ENCODE measurements around the gene CAMSAP1. TPM values are rescaled to one million over a fixed set of nuclear protein-coding genes. Genes with fewer than 3 reads are reported as not detected.
"Not testable (repeated sequence)": the region's sequence is repeated elsewhere in the genome, so short reads cannot be mapped to it uniquely, and the experiment has no call there.

Gene CAMSAP1
- total RNA-seq, 4 donors from 2014 or later, result 32.2 to 46.1 (median 34.0) TPM

DNA sequence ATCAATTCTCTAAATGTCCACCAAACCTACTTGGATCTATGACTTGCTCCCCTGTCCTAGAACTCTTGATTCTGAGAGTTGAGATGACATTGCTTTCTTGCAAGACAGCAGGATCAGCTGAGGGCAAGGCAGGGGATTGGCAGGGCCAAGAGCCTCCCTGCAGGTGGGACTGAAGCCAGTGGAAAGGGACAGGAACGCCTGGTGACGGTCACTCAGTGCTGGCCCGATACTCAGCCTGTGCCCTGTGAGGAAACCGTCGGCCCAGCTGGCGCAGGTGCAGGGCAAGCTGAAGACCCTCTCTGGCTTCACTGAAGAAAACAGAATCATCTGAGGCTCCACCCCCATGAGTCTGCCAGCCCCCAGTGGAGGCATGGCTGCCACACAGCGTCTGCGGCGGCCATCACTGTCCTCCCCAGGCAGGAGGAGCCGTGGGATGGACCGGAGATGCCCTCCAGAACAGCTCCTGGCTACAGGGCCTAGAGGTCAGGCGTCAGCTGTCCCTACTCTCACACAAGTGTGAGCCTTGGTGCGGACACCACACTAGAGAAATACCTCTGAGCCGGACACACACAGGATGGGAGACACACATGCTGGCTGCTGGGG lies 39.1 kb upstream of the CAMSAP1 start:
- WGBS, 2 donors, result 92 to 96% methylated on average over 14 of the region's 14 CpGs
- TF ChIP-seq POLR2A (IDR thresholded peaks at IDR 0.05), result no peak
- TF ChIP-seq, protein P1, sequence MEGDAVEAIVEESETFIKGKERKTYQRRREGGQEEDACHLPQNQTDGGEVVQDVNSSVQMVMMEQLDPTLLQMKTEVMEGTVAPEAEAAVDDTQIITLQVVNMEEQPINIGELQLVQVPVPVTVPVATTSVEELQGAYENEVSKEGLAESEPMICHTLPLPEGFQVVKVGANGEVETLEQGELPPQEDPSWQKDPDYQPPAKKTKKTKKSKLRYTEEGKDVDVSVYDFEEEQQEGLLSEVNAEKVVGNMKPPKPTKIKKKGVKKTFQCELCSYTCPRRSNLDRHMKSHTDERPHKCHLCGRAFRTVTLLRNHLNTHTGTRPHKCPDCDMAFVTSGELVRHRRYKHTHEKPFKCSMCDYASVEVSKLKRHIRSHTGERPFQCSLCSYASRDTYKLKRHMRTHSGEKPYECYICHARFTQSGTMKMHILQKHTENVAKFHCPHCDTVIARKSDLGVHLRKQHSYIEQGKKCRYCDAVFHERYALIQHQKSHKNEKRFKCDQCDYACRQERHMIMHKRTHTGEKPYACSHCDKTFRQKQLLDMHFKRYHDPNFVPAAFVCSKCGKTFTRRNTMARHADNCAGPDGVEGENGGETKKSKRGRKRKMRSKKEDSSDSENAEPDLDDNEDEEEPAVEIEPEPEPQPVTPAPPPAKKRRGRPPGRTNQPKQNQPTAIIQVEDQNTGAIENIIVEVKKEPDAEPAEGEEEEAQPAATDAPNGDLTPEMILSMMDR (IDR thresholded peaks at IDR 0.05), result no peak
- intact Hi-C loops (cut with DNase I; ENCODE audit: low total_unique reads), result no loop called here
- DNase-seq (ENCODE audit: low spot score in 2 of 2), result no peak
- no peak overlapping the region for H3K4me3 ChIP-seq (ENCODE audit: low read depth, poor library complexity, severe bottlenecking)

DNA sequence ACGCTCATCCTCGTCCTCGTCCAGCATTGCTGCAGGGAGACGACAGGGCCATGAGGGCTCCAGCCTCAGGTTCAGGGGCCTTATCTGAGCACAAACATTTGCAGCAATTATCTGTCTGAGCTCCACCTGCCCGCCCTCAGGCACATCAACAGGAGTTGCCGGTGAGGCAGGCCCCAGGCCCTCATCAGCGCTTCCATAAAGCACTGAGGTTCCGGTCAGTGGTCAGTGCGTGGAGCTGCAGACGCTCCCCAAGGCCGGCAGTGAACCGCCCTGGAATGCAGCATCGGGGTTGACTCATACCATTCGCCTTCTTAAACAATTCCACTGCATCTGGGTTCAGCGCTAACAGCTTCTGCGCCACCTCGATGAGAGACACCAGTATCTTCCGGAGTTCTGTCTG lies 38.6 kb upstream of the CAMSAP1 start:
- TF ChIP-seq, protein P1 (IDR thresholded peaks at IDR 0.05), result no peak
- no peak for TF ChIP-seq POLR2A (IDR thresholded peaks at IDR 0.05)
- no peak for DNase-seq (ENCODE audit: low spot score in 2 of 2)
- intact Hi-C loops (cut with DNase I; ENCODE audit: low total_unique reads), result no loop called here
- H3K4me3 ChIP-seq (ENCODE audit: low read depth, poor library complexity, severe bottlenecking), result no peak overlapping the region
- 91 to 93% methylated on average over 18 of the region's 18 CpGs for WGBS, 2 donors

DNA sequence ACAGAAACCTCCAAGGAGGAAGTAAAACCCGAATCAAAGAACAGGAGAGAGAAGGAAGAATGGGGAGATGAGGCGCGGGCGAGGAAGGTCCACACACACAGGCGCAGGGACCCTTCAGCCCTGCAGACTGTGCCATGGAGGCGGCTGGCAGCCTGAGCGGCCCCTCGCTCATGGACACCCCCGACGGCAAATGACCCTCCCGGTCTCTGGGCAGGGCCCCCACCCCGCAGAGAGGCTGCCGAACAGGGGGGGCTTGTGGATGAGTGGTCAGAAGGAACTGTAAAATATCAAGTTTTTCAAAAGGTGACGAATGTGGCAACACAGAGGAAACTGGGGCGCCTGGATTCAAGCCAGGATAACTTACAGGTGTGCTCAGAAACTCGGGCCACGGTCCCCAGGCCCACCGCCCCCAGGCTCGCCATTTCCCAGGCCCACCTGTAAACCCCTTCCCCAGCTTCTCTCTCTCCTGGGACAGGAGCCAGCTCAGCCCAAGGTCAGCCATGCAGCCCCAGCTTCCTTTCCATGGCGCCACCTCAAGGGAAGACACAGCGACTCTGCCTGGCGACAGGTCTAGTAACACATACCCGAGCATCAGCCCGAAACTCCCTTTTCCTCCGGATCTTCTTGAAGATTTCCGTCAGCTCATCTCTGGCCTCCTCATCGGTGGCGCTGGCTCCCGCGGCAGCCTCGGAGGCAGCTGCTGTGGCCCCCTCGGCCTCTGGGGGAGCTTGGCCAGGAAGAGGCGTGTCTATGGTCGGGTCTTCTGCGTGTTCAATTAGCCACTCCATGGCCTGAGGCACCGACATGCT lies 37.3 kb upstream of the CAMSAP1 start:
- 89 to 93% methylated on average over 36 of the region's 36 CpGs for WGBS, 2 donors
- no peak for DNase-seq (ENCODE audit: low spot score in 2 of 2)
- intact Hi-C loops (cut with DNase I; ENCODE audit: low total_unique reads), result no loop called here
- no peak overlapping the region for H3K4me3 ChIP-seq (ENCODE audit: low read depth, poor library complexity, severe bottlenecking)
- TF ChIP-seq POLR2A (IDR thresholded peaks at IDR 0.05), result no peak
- TF ChIP-seq, protein P1 (IDR thresholded peaks at IDR 0.05), result no peak

DNA sequence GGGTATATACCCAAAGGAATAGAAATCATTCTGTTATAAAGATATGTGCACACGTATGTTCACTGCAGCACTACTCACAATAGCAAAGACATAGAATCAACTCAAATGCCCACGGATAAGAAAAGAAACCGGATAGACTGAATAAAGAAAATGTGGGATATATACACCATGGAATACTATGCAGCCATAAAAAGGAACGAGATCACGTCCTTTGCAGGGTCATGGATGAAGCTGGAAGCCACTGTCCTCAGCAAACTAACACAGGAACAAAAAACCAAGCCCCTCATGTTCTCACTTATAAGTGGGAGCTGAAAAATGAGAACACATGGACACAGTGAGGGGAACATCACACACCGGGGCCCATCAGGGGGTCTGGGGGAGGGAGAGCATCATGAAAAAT lies 36.3 kb upstream of the CAMSAP1 start:
- H3K4me3 ChIP-seq (ENCODE audit: low read depth, poor library complexity, severe bottlenecking); intact Hi-C loops (cut with DNase I; ENCODE audit: low total_unique reads); DNase-seq (ENCODE audit: low spot score in 2 of 2): not testable (repeated sequence)
- 94 to 97% methylated on average over 6 of the region's 6 CpGs for WGBS, 2 donors

DNA sequence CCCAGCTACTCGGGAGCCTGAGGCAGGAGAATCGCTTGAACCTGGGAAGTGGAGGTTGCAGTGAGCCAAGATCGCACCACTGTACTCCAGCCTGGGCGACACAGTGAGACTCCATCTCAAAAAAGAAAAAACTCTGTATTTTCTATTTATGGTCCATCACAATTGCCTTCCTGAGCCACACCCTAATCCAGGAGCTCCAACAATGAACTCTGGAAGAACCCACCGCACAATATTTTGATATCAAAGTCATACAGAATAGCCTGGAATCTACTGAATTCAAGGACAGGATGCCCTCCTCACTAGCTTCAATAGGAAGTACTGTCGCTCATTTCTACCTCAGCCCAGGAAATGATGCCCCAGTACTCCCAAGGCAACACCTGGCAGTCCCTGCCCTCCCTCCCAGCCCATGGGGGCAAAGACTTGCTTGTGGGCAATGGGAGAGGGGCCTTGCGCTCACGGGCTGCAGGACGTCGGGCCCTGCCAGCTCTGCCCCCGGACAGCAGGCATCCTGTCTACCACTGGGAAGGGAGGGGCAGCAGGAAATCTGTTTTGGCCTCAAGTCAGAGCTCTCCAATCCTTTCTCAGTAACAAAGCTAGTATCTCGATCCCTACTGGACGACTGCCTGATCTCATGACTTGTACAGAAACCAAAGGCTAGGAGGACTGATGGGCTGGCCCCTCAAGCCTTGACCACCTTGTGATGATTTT lies 34.1 kb upstream of the CAMSAP1 start:
- no peak overlapping the region for H3K4me3 ChIP-seq (ENCODE audit: low read depth, poor library complexity, severe bottlenecking)
- intact Hi-C loops (cut with DNase I; ENCODE audit: low total_unique reads), result no loop called here
- WGBS, 2 donors, result 85 to 92% methylated on average over 8 to 13 of the region's 13 CpGs
- TF ChIP-seq, protein P1 (IDR thresholded peaks at IDR 0.05), result no peak
- no peak for TF ChIP-seq POLR2A (IDR thresholded peaks at IDR 0.05)
- DNase-seq (ENCODE audit: low spot score in 2 of 2), result no peak

All from lower leg skin (tissue), 4 donors.